ENCODE results near the gene GABRA5. TPM values are rescaled to one million over a fixed set of nuclear protein-coding genes. Genes with fewer than 3 reads are reported as not detected.

GABRA5 gene
- total and polyA plus RNA-seq, 10 of the 15 experiments (the other 5 are each of a cell fraction or from before 2014, with no cell fraction given): 0.10 TPM; not detected in 9

DNA sequence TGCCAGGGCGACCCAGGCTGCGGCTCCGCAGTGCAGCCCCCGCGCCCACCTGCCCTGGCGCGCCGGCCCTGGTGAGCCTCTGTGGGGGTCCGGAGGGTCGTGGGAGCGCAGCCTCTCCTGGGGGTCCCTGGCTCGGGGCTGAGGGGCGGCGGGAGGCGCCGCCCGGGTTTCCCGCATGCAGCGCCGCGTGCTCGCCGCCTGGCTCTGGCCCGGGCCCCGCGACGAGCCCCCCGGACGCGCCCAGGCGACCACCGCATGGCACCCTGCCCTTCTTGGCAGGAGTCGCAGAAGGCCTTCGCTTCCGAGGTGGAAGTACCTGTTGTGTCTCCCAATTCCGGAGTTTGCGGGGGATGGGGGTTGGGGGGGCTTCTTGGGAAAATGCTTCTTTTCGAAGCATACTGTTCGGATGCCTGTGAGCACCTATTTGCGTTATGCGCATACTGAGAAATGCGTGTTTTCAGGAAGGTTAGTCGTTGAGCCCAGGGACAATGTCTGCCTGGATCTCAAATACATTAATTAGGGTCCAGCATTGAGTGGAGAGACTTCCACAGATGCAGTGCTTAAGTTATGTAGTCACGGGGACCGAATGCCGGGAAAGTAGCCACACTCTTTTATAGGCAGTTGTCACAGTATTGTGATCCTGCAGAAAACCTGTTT, 1.3 kb downstream of the GABRA5 start:
- no TSS peak for BruUV-seq (replicated peaks)
- ChIA-PET SMC1A (ENCODE audit: uncharacterized antibody, unreplicated experiment) (no interaction called here), CTCF (no interaction called here), POLR2A (no interaction called here), RAD21 (ENCODE audit: unreplicated experiment) (no interaction called here)
- no peaks in the 10 kb centered on the region for H3K36me3 ChIP-seq (ENCODE audit: control insufficient read depth in 2 of 2, insufficient read depth in 2 of 2, low read length in 1 of 2)
- H3K9me3 ChIP-seq (replicated peaks; ENCODE audit: control insufficient read depth, insufficient read depth, low read length): no peaks in the 10 kb centered on the region; the same call in 2 of the 3 replicates
- H2AFZ ChIP-seq (ENCODE audit: control insufficient read depth, low read depth, low read length): no peak overlapping the region
- H3K4me3 ChIP-seq: no peak overlapping the region
- in situ Hi-C loops (cut with MboI) (loop anchor here (25.0 kb wide), 1 partner anchor 1356 kb away; no protein-coding TSS in a partner anchor), intact Hi-C loops (cut with micrococcal nuclease; ENCODE audit: unreplicated experiment) (no loop called here)
- DNase-seq (ENCODE audit: low read depth, low spot score): no peak
- TF ChIP-seq RCOR1 (conservative IDR thresholded peaks at IDR 0.05; ENCODE audit: low read depth, low read length): no peak
- TF ChIP-seq MEF2A (IDR thresholded peaks at IDR 0.05; ENCODE audit: insufficient read depth, low read depth, low read length): no peak
- TF ChIP-seq ZSCAN29 (IDR thresholded peaks at IDR 0.05): no peak
- TF ChIP-seq FOXK2 (IDR thresholded peaks at IDR 0.05): no peak
- no peak overlapping the region for H3K27ac ChIP-seq (ENCODE audit: control insufficient read depth, insufficient read depth)
- H3K9ac ChIP-seq (ENCODE audit: control insufficient read depth, insufficient read depth, low read length): no peak overlapping the region
- no peaks in the 10 kb centered on the region for H3K79me2 ChIP-seq (ENCODE audit: control insufficient read depth, insufficient read depth, low read length)
- H3K4me2 ChIP-seq (ENCODE audit: control insufficient read depth, insufficient read depth): no peak overlapping the region
- no peak for FAIRE-seq
- H4K20me1 ChIP-seq (ENCODE audit: control insufficient read depth, insufficient read depth): no peaks in the 10 kb centered on the region
- no peak for ATAC-seq
- H3K4me1 ChIP-seq (ENCODE audit: control insufficient read depth, insufficient read depth, low read length): no peaks in the 10 kb centered on the region
- H3K27me3 ChIP-seq (replicated peaks in 1 of 2; ENCODE audit: control insufficient read depth in 2 of 2, insufficient read depth in 2 of 2, low read length in 1 of 2): no peaks in the 10 kb centered on the region
- 59% methylated on average over 24 of the region's 46 CpGs for WGBS (ENCODE audit: insufficient coverage, insufficient replicate concordance, low lambda C conversion rate, missing lambda C conversion rate)

GRCh38 chr15:26869628-26870027, 2.8 kb downstream of the GABRA5 start:
- FAIRE-seq (no peak), DNase-seq (ENCODE audit: low read depth, low spot score) (no peak), ATAC-seq (no peak)
- H3K79me2 ChIP-seq (ENCODE audit: control insufficient read depth, insufficient read depth, low read length): no peaks in the 10 kb centered on the region
- SMC1A ChIA-PET (ENCODE audit: uncharacterized antibody, unreplicated experiment): no interaction called here
- H2AFZ ChIP-seq (ENCODE audit: control insufficient read depth, low read depth, low read length): no peak overlapping the region
- no peak overlapping the region for H3K4me2 ChIP-seq (ENCODE audit: control insufficient read depth, insufficient read depth)
- H3K36me3 ChIP-seq (ENCODE audit: control insufficient read depth in 2 of 2, insufficient read depth in 2 of 2, low read length in 1 of 2): no peaks in the 10 kb centered on the region
- no peak overlapping the region for H3K9ac ChIP-seq (ENCODE audit: control insufficient read depth, insufficient read depth, low read length)
- BruUV-seq (replicated peaks): no TSS peak
- CTCF ChIA-PET: no interaction called here
- H3K4me3 ChIP-seq: no peak overlapping the region
- H3K4me1 ChIP-seq (ENCODE audit: control insufficient read depth, insufficient read depth, low read length): no peaks in the 10 kb centered on the region
- H4K20me1 ChIP-seq (ENCODE audit: control insufficient read depth, insufficient read depth): no peaks in the 10 kb centered on the region
- in situ Hi-C loops (cut with MboI): loop anchor here (25.0 kb wide), 1 partner anchor 1357 kb away; no protein-coding TSS in a partner anchor
- no peaks in the 10 kb centered on the region for H3K27me3 ChIP-seq (replicated peaks in 1 of 2; ENCODE audit: control insufficient read depth in 2 of 2, insufficient read depth in 2 of 2, low read length in 1 of 2)
- POLR2A ChIA-PET: no interaction called here
- H3K27ac ChIP-seq (ENCODE audit: control insufficient read depth, insufficient read depth): no peak overlapping the region
- RAD21 ChIA-PET (ENCODE audit: unreplicated experiment): no interaction called here
- intact Hi-C loops (cut with micrococcal nuclease; ENCODE audit: unreplicated experiment): no loop called here
- no peaks in the 10 kb centered on the region; the same call in 2 of the 3 replicates for H3K9me3 ChIP-seq (replicated peaks; ENCODE audit: control insufficient read depth, insufficient read depth, low read length)
- 15% methylated on average over 3 of the region's 3 CpGs for WGBS (ENCODE audit: insufficient coverage, insufficient replicate concordance, low lambda C conversion rate, missing lambda C conversion rate)
- TF ChIP-seq MEF2A (IDR thresholded peaks at IDR 0.05; ENCODE audit: insufficient read depth, low read depth, low read length) (no peak), NRF1 (conservative IDR thresholded peaks at IDR 0.05; ENCODE audit: low read depth, low read length) (no peak), RB1 (IDR thresholded peaks at IDR 0.05; ENCODE audit: borderline replicate concordance) (no peak), SPI1 (IDR thresholded peaks at IDR 0.05; ENCODE audit: borderline replicate concordance, insufficient read depth, low read depth, low read length) (no peak), POU2F2 (IDR thresholded peaks at IDR 0.05; ENCODE audit: borderline replicate concordance, low read depth, low read length) (no peak), NFXL1 (IDR thresholded peaks at IDR 0.05; ENCODE audit: borderline replicate concordance) (no peak), POLR2AphosphoS5 (IDR thresholded peaks at IDR 0.05; ENCODE audit: low read length) (no peak), USF1 (IDR thresholded peaks at IDR 0.05; ENCODE audit: borderline replicate concordance, extremely low read length, insufficient read depth, low read depth, low read length) (no peak), CBFB (IDR thresholded peaks at IDR 0.05; ENCODE audit: low read depth) (no peak)
- TF ChIP-seq, protein P1, sequence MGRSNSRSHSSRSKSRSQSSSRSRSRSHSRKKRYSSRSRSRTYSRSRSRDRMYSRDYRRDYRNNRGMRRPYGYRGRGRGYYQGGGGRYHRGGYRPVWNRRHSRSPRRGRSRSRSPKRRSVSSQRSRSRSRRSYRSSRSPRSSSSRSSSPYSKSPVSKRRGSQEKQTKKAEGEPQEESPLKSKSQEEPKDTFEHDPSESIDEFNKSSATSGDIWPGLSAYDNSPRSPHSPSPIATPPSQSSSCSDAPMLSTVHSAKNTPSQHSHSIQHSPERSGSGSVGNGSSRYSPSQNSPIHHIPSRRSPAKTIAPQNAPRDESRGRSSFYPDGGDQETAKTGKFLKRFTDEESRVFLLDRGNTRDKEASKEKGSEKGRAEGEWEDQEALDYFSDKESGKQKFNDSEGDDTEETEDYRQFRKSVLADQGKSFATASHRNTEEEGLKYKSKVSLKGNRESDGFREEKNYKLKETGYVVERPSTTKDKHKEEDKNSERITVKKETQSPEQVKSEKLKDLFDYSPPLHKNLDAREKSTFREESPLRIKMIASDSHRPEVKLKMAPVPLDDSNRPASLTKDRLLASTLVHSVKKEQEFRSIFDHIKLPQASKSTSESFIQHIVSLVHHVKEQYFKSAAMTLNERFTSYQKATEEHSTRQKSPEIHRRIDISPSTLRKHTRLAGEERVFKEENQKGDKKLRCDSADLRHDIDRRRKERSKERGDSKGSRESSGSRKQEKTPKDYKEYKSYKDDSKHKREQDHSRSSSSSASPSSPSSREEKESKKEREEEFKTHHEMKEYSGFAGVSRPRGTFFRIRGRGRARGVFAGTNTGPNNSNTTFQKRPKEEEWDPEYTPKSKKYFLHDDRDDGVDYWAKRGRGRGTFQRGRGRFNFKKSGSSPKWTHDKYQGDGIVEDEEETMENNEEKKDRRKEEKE (IDR thresholded peaks at IDR 0.05): no peak

Measured in GM12878 (cell line).